SKM-1 (cell line): Measurements from ENCODE around the gene NUDT2.

ENCODE experiments used
- DNase-seq: peaks from one replicate; lab custom pipeline; 2025; ENCODE audit not compliant: unreplicated experiment; lab: John Stamatoyannopoulos, UW

Gene NUDT2

GRCh38 chr9:34370335-34370969, 41.1 kb downstream of the NUDT2 start:
- DNase-seq, result no peak

DNA sequence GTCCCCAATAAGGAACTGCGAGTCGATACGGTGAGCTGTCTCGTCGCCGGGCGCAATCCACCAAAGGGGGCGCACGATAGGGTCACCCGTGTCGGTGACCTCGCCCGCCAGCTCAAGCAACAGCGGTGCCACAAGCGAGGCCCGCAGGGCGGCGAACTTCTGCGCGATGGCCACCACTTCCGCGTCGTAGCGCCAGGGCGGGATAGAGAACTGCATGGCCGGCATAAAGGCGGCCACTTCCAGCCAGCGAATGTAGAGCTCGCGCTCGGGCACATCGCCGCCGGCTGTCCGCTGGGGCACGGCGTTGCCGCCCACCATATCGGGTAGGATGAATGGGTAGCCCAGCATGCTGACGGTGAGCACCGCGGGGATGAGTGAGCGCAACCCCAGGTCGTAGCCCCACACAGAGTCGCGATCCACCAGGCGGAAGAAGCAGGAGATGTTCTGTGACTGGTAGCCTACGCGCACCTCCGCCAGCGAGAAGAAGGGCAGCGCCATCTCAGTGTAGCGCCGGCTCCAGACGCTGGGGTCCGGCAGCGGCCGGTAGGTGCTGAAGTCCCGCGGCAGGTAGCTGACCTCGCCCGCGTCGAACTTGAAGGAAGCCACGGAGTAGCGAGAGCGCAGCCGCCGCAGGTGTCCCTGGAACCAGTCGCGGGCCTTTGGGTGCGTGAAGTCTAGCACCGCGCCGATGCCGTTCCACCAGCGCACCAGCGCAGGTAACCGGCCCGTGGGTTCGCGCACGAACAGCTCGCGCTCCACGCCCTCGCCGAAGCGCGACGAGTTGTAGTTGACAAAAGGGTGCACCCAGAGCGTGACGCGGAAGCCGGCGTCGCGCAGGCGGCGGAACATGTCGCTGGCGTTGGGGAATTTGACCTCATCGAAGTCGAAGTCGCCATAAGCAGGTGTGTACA, 41.9 kb downstream of the NUDT2 start:
- DNase-seq, result no peak

DNA sequence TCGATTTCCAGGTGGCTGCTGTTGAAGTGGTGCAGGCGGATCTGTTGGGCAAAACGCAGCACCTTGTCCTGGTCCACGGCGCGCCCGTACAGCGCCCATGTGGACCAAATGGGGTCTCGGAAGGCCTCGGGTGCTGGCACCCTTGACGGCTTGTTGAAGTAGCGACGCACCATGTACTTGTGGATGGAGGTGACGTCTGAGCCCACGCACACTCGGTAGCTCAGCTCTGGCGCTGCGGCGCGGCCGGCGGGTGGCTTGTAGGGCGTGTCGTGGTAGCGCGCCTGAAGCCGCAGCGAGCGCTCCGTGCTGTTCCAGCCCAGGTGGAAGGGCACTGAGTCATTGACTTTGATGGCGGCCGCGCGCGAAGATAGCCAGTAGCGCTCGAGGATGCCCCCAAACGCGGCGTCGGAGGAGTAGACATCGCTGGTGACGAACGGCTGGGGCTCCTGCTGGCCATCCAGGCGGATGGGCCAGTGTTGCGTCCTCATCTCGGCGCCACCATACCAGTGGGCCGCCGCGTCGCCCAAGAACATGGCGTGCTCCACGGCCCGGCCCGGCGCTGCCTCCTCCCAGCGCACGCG, 42.6 kb downstream of the NUDT2 start:
- DNase-seq, result no peak

- no peak for DNase-seq
Observed at GRCh38 chr9:34372467-34373011, 43.2 kb downstream of the NUDT2 start.

GRCh38 chr9:34373749-34374148, 44.4 kb downstream of the NUDT2 start:
- DNase-seq, result no peak

DNA sequence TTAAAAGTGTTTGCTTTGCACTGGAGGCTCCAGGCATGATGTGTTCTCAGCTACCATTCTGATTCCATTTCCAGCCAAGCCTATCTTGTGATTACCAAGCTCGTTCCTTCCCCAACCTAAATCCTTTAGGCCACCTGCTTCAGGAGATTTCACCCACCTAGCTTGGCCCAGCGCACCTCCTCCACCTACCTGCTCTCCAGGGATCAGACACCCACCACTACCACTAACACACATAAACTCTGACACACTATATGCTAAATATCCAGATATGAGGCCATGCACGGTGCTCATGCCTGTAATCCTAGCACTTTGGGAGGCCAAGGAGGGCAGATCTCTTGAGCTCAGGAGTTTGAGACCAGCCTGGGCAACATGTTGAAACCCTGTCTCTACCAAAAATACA, 45.0 kb downstream of the NUDT2 start:
- DNase-seq, result no peak

GRCh38 chr9:34374905-34375552, 45.7 kb downstream of the NUDT2 start:
- no peak for DNase-seq

- DNase-seq, result no peak
Observed at GRCh38 chr9:34375901-34376595, 46.7 kb downstream of the NUDT2 start.

DNA sequence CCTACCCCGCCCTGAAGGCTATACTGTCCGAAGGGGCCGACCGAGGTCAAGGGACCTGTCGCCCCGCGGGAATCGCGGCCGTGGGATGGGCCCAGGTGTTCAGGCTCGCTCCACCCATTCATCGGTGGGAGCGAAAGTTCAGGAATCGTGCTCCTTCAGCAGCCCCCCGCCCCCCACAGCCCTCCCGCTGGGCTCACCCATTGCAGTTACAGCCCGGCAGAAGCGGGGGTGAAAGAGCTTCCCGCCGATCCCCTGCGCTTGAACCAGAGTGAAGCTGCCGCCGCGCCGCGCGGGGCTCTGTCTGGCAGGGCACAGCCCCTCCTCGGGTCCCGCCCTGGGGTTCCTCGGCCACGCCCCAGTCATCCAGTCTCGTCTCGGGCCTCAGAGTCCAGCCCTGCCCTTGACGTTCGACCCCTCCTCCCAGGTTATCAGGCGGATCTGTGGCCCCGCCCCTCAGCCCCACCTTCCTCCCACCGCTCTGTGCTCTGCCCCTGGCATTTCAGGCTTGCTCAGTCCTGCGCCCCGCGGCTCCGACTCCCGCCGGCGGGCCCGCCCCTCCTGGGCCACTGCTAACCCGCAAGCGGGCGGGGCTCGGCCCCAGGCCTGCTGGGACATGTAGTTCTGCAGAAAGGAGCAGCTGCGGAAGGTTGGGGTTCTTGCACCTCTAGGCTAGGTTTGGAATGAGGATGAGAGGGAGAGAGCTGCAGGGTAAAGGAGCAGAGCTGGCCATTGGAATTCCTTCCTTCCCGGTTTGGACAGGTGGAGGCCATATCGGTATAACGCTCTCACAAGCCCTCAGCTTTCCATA, 47.4 kb downstream of the NUDT2 start, which contains the start of gene MYORG:
Gene MYORG, minus strand, starts transcription at position 303 of the 808 bp plus-strand sequence. CDS start 3,955 bp downstream, outside the sequence.
- peak; percentile 97 for DNase-seq

DNA sequence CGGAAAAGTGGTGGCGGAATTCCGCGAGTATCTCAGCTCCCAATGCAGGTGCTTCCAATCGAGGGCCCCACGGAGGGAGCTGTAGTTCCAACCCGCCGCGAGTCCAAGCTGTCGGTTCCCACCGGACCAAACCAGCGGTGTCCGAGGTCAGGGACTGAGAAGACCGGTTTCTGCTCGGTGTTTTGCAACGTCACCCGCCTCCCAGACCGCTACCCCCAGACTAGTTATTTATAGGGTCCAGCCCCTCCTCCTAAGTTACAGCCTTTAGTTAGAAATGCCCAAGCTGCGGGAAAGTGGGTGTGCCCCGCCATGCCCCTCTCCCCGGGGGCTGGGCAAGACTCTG, 48.0 kb downstream of the NUDT2 start:
- DNase-seq, result no peak

DNA sequence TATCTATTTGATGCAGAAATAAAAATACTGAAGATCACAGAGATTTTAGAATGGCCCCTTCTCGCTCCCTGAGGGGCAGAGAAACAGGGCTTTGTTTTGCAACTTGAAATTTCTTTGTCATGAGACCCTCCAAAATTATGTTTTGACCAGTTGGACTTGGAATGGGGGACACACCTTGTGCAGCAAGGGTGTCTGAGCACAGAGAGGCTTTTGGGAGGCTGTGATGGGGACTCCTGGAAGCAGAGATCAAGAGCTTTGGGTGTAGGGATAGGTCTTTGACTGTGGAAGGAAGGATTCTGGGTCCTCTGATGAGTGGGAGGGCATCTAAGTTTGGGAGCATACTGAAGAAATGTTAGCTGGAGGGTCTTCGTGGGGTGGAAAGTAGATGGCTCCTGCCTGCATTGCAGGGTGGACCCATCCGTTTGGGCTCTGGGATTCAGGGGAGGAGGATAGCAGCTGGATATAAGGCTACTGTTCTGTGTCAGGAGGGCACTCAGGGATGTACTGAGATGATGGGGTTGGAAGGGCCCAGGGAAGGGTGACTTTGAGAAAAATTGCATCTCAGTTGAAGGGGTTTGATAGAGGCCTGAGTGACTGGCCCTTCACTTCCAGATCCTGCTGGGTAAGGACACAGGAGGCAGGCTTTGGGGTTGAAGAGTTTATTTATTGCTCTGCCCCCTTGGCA, 49.1 kb downstream of the NUDT2 start:
- DNase-seq, result no peak

DNA sequence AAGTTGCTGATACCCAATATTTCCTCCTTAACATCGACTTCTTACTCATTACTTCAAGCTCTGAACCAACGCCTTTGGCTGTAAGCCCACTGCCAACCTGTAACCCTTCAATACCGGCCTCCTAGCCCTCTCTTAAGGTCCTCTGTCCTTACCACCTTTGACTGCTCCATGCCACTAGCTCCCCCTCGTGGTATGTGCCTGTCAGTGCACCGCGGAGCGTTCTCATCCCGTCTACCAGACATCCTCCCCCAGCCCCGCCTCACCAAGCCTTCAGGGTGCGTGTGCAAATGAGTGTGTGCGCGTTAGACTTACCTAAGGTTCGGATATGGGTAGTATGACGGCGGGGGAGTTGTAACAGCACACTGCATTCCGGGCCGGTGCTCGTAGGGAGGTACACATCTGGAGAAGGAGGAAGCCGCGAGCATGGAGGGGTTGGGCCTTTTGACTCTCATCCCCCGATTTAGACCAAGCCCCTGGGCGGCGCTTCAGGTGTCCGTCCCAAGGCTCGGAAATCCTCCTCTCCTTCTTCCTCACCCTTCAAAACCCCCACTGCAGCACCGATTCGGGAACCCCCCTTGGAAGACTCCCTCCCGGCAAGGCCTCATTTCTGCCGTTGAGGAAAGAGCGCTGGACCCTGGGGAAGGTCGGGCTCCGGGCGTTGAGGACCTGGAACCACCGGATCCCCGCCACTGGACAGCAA, 50.1 kb downstream of the NUDT2 start:
- peak; percentile 84 for DNase-seq

GRCh38 chr9:34380034-34380510, 50.7 kb downstream of the NUDT2 start:
- DNase-seq, result no peak

DNA sequence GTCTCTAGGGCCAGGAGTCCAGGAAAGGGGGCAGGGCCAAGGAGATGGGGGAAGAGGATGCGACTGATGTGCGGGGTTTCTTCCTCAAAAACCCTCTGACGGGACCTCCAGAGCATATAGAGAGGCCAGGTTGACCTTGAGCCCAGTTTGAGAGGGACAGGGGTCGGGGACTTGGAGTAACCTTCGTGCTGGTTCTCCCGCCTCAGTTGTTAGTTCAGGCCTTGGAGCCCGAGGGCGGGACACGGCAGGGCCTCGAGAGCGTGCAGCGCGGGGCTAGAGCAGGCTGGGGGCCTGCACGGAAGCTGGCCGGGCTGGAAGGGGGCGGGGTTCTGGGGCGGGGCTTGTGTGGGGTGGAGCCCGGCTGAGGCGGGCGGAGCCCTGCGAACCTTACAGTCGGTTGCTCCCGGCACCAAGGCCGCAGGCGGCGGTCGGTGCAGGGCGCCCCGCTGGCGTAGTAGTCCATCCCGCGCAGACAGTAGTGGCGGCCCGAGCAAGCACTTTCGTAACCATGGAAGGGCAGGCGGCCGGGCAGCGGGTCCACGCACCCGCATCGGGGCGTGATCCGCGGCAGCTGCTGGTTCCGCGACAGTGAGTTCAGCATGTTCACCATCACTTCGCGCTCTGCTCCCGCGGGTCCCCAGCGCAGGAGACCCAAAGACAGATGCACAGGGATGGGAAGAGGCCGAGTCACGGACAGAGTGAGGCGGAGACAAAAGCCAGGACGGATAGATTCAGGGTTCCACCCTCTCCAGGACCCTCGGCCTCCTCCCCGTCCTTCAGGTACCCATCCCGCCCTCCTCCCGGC, 51.3 kb downstream of the NUDT2 start:
- peak; percentile 54 for DNase-seq

DNA sequence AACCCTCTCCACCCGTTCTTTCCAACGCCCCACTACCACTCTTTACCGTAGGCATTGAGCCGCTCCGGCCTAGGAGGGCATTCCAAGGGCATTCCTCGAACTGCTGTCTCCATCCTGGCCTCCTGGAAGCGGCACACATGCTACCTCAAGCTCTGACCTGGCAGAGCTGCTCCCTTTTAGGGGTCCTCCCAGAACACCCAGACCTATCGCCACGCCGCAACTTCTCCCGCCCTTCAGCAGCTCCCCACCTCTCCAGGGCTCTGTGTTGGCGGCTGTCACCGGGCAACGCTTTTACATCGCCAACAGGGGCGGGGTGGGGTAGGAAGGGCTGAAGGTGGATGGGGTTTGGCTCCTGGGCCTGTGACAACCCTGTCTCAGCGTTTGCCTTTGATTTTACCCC, 52.0 kb downstream of the NUDT2 start:
- no peak for DNase-seq

DNA sequence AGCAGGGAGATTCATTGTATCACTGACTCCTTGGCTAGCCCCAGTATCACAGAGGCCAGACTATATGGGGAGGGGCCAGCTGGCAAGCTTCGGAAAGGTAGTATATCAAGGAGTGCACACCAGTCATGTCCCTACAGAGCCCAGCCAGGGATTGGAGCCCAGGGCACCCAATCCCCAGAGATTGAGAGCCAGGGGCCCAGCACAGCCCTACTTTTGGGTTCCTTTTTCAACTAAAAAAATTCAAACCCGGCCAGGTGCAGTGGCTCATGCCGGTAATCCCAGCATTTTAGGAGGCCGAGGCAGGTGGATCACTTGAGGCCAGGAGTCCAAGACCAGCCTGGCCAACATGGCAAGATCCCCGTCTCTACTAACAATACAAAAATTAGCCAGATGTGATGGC, 52.7 kb downstream of the NUDT2 start:
- no peak for DNase-seq

DNA sequence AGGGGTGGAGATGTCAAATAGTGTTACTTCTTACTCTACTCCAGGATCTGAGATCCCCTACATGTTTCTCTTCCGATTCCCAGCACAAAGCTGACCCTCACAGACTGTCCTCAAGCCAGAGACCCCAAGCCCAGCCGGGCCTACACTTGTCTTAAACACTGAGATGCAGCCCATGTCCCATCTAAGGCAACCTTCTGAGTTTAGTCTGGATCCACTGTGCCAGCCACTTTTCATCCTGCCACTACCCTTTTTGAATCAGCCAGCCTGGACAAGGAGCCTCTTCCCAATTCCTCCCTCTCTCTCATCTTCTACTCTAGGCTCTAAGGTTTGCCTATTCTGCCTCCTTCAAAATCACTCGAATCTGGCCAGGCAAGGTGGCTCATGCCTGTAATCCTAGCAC, 53.5 kb downstream of the NUDT2 start:
- no peak for DNase-seq

DNA sequence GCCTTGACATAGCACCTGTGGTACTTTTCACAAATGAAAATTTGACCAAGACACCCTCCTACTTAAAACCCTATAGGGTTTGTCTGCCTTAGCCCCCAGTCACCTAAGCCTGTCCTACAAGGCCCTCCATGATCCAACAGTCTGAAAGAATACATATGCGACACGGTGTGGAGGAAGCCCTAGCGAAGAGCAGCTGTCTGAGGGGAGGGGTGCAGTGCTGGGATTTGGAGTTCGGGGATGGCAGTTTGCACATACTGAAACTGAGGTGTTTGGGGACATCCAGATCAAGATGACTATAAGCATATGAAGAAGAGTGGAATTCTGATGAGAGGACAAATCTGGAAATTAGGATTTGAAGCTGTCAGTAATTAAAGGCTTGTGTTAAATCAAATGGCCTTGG, 54.5 kb downstream of the NUDT2 start:
- DNase-seq, result no peak
